Testis (tissue), 2 donors: Measurements from ENCODE around the gene BICC1.

Experiments used
- CTCF ChIP-seq, 3 experiments: fragments of 450-650 bp in 2 of 3; fragments of 200-600 bp in 1 of 3; sonication (generic) in 1 of 3; IDR thresholded peaks; one replicate each; pipeline ENCODE4 v1.5.1; 2016 to 2019; ENCODE audit warnings: antibody characterized with exemption in 3 of 3, mild to moderate bottlenecking in 2 of 3, moderate library complexity in 1 of 3
- POLR2A ChIP-seq: fragments of 450-650 bp; IDR thresholded peaks from one replicate; pipeline ENCODE4 v1.6.1; 2017; ENCODE audit warnings: antibody characterized with exemption, mild to moderate bottlenecking, moderate library complexity

- TF ChIP-seq POLR2A (no peak), CTCF (IDR thresholded peaks at IDR 0.05) (no peak)
Measured at GRCh38 chr10:58547963-58548362, 35.3 kb downstream of the BICC1 start.
